ENCODE data around the gene GRIN2B.

Gene GRIN2B

DNA sequence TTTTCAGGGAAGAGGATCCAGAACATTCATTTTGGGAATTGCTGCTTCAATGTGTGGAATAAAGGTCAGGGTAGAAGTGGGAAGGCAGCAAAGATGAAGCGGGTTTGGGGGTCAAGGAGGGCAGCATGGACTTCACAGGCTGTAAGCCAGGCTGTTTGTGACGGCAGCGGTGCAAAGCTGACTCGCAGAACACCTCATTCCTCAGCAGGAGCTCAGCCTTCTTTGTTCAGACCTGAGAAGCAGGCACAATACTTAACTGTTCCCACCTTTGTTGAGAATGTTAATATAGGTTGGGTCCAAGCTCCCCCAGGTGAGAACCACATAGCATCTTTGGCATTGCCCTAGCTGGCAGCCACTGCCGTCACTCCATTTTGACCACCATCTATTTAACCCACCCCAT is 16.7 kb downstream of the GRIN2B start:
- no peak for TF ChIP-seq POLR2AphosphoS5 (IDR thresholded peaks at IDR 0.05; ENCODE audit: low read depth, low read length)
- no peak for TF ChIP-seq FOXP2 (optimal IDR thresholded peaks at IDR 0.05; ENCODE audit: borderline replicate concordance, extremely low read depth, extremely low read length, insufficient read depth)
- TF ChIP-seq, protein P1, sequence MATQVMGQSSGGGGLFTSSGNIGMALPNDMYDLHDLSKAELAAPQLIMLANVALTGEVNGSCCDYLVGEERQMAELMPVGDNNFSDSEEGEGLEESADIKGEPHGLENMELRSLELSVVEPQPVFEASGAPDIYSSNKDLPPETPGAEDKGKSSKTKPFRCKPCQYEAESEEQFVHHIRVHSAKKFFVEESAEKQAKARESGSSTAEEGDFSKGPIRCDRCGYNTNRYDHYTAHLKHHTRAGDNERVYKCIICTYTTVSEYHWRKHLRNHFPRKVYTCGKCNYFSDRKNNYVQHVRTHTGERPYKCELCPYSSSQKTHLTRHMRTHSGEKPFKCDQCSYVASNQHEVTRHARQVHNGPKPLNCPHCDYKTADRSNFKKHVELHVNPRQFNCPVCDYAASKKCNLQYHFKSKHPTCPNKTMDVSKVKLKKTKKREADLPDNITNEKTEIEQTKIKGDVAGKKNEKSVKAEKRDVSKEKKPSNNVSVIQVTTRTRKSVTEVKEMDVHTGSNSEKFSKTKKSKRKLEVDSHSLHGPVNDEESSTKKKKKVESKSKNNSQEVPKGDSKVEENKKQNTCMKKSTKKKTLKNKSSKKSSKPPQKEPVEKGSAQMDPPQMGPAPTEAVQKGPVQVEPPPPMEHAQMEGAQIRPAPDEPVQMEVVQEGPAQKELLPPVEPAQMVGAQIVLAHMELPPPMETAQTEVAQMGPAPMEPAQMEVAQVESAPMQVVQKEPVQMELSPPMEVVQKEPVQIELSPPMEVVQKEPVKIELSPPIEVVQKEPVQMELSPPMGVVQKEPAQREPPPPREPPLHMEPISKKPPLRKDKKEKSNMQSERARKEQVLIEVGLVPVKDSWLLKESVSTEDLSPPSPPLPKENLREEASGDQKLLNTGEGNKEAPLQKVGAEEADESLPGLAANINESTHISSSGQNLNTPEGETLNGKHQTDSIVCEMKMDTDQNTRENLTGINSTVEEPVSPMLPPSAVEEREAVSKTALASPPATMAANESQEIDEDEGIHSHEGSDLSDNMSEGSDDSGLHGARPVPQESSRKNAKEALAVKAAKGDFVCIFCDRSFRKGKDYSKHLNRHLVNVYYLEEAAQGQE (IDR thresholded peaks at IDR 0.05; ENCODE audit: insufficient read depth in 1 of 2, low read depth in 2 of 2, low read length in 2 of 2), result no peak
- no peak for TF ChIP-seq TAF1 (IDR thresholded peaks at IDR 0.05; ENCODE audit: borderline replicate concordance, insufficient read depth, low read length)
- TF ChIP-seq SIN3A (IDR thresholded peaks at IDR 0.05; ENCODE audit: borderline replicate concordance, insufficient read depth, low read length), result no peak

DNA sequence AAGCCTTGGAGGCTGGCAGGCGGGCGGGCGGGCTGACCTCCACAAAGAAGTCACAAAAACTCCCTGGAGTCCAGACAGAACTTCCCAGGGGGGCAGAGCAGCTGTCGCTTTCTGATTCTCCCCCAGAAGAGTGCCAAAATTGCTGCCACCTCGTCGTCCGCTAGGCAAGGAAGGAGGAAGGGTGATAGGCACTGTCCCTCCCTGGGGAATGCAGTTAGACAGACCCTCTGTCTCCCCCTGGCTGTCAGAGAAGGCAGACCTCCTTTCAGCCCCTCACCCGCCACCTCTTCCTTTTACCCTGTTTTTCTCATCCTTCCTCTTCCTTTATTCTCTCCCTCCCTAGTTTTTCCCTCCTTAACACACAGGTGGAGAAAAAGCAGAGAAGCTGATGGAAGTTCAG is 18.7 kb downstream of the GRIN2B start:
- no peak for TF ChIP-seq SIN3A (IDR thresholded peaks at IDR 0.05; ENCODE audit: borderline replicate concordance, insufficient read depth, low read length)
- TF ChIP-seq, protein P1 (IDR thresholded peaks at IDR 0.05; ENCODE audit: insufficient read depth in 1 of 2, low read depth in 2 of 2, low read length in 2 of 2), result no peak
- no peak for TF ChIP-seq FOXP2 (optimal IDR thresholded peaks at IDR 0.05; ENCODE audit: borderline replicate concordance, extremely low read depth, extremely low read length, insufficient read depth)
- TF ChIP-seq TAF1 (IDR thresholded peaks at IDR 0.05; ENCODE audit: borderline replicate concordance, insufficient read depth, low read length), result no peak
- TF ChIP-seq POLR2AphosphoS5 (IDR thresholded peaks at IDR 0.05; ENCODE audit: low read depth, low read length), result no peak

DNA sequence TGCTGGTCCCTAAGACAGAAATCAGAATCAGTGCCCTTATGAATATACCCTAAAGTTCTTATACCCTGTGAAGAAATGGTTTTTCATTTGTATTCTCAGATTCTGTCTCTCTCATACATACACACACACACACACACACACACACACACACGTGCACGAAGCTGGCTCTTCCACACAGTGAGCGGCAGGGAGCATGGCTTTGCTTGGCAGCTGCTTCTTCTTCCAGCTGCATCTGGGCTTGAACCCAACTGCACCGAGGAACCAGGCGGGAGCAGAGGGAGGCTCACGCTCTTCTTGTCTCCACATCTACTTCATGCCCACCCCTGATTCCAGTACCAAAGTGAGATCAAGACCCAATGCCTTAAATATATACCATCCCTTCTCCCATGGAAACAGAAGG is 19.4 kb downstream of the GRIN2B start:
- no peak for TF ChIP-seq SIN3A (IDR thresholded peaks at IDR 0.05; ENCODE audit: borderline replicate concordance, insufficient read depth, low read length)
- no peak for TF ChIP-seq POLR2AphosphoS5 (IDR thresholded peaks at IDR 0.05; ENCODE audit: low read depth, low read length)
- no peak for TF ChIP-seq TAF1 (IDR thresholded peaks at IDR 0.05; ENCODE audit: borderline replicate concordance, insufficient read depth, low read length)
- TF ChIP-seq, protein P1 (IDR thresholded peaks at IDR 0.05; ENCODE audit: insufficient read depth in 1 of 2, low read depth in 2 of 2, low read length in 2 of 2), result no peak
- no peak for TF ChIP-seq FOXP2 (optimal IDR thresholded peaks at IDR 0.05; ENCODE audit: borderline replicate concordance, extremely low read depth, extremely low read length, insufficient read depth)

DNA sequence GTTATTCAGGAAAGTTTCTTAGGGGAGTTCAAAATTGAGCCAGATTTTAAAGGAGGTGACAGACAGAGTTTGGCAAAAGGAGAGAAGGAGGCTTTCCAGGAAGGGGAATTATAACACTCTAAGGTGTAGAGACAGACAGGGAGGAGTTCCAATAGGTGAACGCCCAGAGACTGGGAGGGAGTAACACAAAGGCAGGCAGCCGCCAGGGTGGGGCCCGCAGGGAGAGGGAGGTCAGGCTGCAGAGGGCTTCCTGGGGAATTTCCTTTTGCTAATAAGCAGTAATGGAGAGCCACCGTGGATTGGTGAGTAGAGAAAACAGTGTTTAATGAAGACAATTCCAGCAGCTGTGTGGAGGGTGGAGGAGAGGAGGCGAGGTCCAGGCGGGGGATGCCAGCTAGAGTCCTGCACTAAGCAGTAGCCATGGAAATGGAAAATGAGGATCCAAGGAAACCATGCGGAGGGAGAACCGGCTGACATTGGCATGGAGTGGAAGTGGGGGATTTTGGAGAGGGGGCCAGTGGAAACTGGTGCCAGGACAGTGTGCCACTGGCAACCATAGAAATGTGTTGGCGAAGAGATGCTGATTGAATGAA is 22.2 kb downstream of the GRIN2B start:
- no peak for TF ChIP-seq SIN3A (IDR thresholded peaks at IDR 0.05; ENCODE audit: borderline replicate concordance, insufficient read depth, low read length)
- no peak for TF ChIP-seq POLR2AphosphoS5 (IDR thresholded peaks at IDR 0.05; ENCODE audit: low read depth, low read length)
- no peak for TF ChIP-seq FOXP2 (optimal IDR thresholded peaks at IDR 0.05; ENCODE audit: borderline replicate concordance, extremely low read depth, extremely low read length, insufficient read depth)
- TF ChIP-seq TAF1 (IDR thresholded peaks at IDR 0.05; ENCODE audit: borderline replicate concordance, insufficient read depth, low read length), result no peak
- TF ChIP-seq, protein P1 (IDR thresholded peaks at IDR 0.05; ENCODE audit: insufficient read depth in 1 of 2, low read depth in 2 of 2, low read length in 2 of 2), result no peak

Measured in PFSK-1 (cell line).